Putamen (tissue), 1 donor: Measurements from ENCODE around the gene EXD1.

Experiments used
- DNase-seq: peaks from one replicate; pipeline ENCODE4 v3.0.0-alpha.2; 2016; ENCODE audit warnings: low spot score

EXD1 gene

DNA sequence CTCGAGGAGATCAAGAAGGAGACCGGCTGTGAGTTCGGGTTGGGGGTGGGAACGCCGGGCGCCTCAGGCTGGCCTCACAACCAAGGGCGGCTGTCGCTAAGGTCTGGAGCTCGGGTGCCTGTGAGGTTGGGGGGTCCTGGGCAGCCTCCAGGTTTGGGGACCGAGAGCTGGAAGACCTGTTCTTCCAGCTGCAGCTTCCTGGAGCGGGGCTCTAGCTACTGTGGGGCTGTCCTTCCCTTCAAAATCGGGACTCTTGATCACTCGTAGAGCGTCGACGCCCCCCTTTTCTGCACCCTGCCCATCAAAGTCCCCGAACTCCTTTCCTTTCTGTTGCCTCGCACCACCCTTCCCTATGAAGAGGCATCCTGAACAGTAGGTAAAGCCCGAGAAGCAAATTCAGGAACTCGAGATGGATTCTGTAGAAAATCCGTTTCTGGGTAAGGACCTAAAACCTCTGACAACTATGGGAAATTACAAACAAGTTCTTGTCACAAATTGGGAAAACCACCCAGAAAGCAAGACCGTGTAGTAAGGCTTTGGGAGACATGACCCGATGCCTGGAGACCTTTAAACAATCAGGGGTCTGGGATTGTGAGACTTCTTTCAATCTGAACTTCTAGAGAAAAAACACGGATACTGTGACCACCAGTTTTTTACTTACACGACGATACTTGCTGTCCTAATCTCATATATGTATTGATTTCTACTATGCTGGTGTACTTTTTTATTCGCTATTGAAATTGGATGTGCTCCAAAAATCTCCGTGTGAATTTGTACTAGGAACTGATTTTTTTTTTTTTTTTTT, 1.1 kb upstream of the EXD1 start:
- no peak for DNase-seq

- no peak for DNase-seq
Measured at GRCh38 chr15:41230345-41230649, 260 bp downstream of the EXD1 start.

DNA sequence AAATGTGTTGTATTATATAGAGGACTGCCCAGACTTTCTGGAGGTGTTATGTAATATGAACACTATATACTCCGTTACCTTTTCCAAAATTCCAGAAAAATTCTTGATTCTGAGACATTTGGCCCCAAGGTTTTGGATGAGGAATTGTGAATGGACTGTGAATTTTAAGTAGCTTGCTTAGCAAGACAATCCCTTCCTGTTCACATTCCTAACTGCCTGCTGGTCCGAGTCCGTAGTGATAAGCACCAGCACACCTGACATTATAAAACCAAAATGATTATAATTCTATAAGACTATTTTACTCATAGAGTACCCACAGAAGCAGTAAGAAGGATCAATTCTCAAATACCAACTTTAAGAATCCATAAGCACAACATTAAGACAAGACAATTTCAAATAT, 11.2 kb downstream of the EXD1 start:
- no peak for DNase-seq

DNA sequence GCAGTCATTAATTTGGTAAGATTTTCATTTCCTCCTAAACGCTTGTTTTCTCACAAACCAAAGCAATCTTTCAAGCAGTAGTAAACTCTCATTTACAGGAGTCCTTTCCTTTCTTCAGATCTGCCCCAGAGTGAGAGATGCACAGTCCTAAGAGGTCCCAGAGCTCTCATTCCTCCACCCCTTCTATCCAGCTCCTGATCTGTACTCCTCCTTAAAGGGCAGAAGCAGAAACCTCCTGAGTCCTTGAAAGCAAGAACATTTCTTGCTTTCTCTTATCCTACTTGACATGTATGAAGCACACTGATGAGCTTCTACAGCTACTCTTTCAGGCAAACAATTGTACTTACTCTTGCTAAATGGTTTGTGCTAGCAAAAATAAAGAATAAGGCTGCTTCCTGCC, 11.7 kb downstream of the EXD1 start:
- no peak for DNase-seq

DNA sequence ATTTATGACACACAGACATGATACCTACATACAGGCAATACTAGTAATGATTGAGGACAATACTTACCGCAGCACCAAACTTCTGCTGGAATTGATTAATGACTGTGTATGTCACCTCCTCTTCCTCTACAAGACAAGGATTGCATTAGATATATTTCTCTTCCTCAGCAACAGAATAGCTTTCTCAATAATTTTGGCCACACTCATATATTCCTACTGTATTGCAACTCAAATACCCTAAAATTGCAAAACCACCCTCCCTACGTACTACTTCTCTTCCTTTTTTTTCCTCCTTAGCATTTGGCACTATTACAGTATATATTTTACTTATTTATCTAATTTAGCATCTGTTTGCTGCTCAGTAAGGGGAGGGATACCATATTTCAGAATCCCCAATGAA, 14.8 kb downstream of the EXD1 start:
- DNase-seq: no peak

- DNase-seq: no peak
Measured at GRCh38 chr15:41207687-41208448, 22.7 kb downstream of the EXD1 start.

DNA sequence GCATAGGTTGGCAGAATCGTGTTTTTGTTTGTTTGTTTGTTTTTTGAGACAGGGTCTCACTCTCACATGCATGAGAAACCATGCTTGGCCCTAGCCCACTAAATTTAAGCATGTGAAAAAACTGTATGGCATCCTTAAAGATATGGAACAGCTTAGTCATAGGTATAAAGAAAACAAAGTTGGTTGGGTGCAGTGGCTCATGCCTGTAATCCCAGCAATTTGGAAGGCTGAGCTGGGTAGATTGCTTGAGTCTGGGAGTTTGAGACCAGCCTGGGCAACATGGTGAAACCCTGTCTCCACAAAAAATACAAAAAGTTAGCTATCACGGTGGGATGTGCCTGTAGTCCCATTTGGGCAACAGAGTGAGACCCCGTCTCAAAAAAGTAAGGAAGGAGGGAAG, 25.2 kb downstream of the EXD1 start:
- DNase-seq: no peak

- no peak for DNase-seq
Measured at GRCh38 chr15:41203395-41203794, 27.2 kb downstream of the EXD1 start.

DNA sequence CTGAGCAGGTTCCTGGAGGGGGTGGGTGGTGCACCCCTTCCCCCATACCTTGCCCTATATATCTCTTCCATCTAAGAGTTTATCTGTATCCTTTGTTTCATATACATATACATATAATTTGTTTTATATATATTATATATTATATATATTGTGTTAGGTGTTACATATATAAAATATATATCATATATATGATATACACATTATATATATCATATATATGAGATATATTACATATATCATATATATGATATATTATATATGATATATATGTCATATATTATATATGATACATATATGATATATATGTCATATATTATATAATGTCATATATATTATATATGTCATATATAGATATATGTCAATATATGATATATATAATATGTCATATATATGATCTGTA, 31.1 kb downstream of the EXD1 start:
- DNase-seq: no peak

DNA sequence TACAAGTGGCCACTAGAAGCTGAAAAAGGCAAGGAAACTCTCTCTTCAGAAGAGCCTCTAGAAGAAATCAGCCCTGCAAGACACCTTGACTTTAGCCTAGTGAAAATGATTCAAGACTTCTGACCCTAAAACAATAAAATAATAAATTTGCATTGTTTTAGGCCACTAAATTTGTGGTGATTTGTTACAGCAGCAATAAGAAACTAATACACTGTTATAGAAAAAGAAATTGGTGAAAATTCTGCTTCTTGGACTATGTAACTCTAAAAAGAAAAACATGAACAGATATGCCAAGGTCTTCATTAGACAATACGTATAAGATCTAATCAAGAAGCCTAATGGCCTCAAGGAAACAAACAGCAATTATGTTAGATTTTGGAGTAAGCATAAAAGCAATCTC, 36.1 kb downstream of the EXD1 start:
- no peak for DNase-seq

- no peak for DNase-seq
Measured at GRCh38 chr15:41183581-41183980, 47.0 kb downstream of the EXD1 start.

DNA sequence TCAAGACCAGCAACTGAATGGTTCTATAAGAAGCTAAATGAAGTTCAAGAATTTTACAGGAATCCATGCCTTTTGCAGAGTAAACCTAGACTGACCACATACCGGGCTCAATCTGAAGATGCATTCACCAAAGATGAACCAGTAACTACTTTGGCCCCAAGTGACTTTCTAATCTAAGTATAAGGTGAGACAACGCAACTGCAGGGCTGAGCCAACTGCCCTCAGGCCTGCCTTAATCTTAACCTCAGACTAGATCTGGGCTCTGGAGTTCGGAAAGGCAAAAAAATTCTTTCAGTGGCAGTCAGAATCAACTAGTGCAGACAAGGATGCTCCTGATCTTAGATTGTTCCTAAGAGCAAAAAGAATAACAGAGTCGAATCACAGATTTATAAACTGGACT, 48.3 kb downstream of the EXD1 start:
- DNase-seq: no peak

GRCh38 chr15:41180206-41180789, 50.3 kb downstream of the EXD1 start:
- DNase-seq: no peak

GRCh38 chr15:41169781-41170180, 60.8 kb downstream of the EXD1 start:
- DNase-seq: no peak

DNA sequence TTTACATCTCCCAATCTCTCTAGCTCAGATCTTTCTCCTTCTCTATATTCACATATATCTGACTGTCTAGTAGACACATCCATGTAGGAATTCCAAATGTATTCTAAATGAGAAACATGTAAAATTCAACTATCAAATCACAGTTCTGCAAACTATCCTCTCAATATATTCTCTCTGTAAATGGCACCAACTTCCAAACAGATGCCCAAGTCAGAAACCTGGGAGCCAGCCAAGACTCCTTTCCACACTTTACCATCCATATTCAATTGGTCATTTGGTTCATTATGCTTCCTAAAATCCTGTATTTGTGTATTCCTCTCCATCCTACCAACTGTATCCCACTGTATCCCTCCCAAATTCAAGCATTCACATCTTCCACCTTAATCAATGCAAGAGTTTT, 61.5 kb downstream of the EXD1 start:
- DNase-seq: no peak

GRCh38 chr15:41161736-41162135, 68.8 kb downstream of the EXD1 start:
- no peak for DNase-seq

GRCh38 chr15:41161336-41161735, 69.2 kb downstream of the EXD1 start:
- DNase-seq: no peak

DNA sequence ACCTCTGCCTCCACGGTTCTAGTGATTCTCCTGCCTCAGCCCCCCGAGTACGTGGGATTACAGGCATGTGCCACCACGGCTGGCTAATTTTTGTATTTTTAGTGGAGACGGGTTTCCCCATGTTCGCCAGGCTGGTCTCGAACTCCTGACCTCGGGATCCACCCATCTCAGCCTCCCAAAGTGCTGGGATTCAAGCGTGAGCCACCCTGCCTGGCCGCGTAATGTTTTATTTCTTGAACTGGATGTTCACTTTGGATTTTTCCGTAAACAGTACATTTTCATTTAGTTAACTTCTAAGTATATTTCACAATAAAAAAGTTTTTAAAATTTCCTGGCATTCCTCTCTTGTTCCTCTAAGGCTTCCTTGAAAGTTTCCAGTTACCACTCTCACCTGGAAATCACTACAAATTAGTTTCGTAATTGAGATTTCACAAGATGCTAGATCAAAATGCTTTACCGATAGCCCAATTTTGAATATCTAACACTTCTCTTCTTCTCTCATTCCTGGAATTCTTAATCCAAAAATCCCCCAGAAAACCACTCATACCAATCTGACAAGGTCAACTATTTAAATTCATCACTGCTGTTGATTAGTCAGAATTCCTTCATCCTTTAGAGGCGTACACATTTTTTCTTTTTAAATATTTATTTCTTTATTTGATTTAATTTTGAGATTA, 69.8 kb downstream of the EXD1 start:
- no peak for DNase-seq

DNA sequence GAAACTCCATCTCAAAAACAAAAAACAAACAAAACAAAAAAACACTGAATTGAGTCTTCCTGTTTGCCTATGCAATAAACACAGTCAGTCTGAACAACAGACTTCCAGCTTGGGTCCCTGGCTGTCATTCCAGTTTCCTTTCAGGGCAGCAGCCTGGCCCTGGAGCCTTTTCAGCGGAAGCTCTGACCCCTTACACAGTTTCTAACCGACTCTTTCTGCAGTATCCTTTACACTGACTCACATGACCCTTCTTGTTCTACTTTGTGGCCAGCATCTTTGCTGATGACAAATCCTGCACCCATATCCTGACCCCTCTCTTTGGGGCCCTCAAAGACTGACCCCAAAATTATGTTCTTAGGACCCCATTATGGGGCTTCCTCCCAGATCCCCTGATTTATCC, 76.1 kb downstream of the EXD1 start:
- DNase-seq: no peak

GRCh38 chr15:41153733-41154132, 76.8 kb downstream of the EXD1 start:
- no peak for DNase-seq

DNA sequence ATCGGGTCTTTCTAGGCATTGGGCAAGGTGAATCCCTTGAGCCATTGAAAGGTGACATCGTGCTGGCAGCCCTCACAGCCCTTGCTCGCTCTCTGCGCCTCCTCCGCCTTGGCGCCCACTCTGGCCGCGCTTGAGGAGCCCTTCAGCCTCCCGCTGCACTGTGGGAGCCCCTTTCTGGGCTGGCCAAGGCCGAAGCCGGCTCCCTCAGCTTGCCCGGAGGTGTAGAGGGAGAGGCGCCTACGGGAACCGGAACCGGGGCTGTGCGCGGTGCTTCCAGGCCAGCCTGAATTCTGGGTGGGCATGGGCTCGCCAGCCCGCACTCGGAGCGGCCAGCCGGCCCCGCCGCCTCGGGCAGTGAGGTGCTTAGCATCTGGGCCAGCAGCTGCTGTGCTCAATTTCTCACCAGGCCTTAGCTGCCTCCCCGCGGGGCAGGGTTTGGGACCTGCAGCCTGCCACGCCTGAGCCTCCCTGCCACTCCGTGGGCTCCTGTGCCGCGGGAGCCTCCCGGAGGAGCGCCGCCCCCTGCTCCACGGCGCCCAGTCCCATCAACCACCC, 79.0 kb downstream of the EXD1 start:
- DNase-seq: no peak

DNA sequence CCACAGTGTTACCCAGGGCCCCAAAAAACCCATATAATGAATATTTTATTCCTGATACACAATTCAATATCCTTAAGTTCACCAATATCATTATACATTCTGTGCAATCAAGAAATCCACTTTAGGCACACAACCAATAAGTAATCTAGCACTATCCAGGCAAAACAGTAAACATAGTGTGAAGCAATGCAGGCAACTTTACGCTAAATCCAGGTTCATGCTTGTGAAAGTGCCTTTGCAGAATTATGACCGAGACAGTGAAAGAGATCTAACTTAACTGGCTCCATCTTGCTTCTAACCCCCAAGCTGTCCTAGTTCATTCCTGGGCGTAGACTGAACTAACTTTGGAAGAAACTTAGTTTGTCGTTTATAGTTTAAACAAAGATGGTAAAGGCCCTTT, 80.3 kb downstream of the EXD1 start:
- DNase-seq: no peak

DNA sequence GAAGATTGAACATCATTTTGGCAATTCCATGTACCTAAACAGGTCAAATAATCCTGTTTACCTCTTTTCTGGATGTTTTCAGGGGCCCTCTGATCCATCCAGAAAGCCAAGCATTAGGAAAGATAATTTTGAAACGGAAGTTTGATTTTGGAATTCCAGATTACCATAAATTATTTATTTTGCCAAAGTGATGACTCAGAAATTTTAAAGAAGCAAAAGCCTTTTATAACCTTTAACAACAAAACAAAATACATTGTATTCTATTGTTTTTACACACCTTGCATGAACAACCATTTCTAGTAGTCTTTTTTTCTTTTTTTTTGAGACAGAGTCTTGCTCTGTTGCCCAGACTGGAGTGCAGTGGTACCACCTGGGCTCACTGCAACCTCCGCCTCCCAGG, 82.5 kb downstream of the EXD1 start:
- no peak for DNase-seq
